Posterior cingulate gyrus (tissue), 11 donors: ENCODE measurements around the gene SMCO2.

Source experiments
- DNase-seq, 10 donors: peaks; one replicate each; pipeline versions ENCODE4 v3.0.0 to v3.0.0-alpha.2; 2020 to 2021; ENCODE audit warnings: mixed read lengths in 3 of 10
- intact Hi-C: fragments of 100-400 bp; cut with DNase I; formaldehyde crosslinking; loops from one replicate; pipeline ENCODE4 v1.15.1; 2023

The SMCO2 gene

GRCh38 chr12:27548301-27549199 is 102.0 kb downstream of the SMCO2 start:
- intact Hi-C loops, result no loop called here
- no peak for DNase-seq

DNA sequence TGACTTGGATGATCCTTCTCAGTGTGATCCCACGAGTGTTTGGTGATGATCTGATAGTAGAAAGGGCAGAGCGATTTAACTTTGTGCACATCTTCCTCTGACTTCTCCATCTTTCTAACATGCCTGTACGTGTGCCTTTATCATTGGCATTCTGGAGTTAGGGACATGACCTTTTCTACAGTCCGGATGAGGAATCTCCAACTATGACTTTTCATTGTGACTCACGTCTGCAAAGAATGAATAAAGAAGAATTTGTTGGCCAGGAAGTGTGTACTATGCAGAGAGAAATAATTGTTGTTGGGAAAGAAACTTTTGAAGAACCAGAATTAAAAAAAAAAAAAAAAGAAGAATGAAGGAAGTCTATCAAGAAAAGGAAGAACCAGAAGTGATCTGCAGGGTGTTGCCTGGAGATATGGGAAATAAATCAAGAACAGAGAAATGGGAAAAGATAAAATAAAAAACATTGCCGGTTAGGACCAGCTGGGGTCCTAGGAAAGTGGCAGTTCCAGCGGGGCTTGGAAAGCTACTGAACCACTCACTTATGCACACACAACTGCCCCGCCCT is 102.8 kb downstream of the SMCO2 start:
- no peak for DNase-seq
- intact Hi-C loops, result no loop called here

DNA sequence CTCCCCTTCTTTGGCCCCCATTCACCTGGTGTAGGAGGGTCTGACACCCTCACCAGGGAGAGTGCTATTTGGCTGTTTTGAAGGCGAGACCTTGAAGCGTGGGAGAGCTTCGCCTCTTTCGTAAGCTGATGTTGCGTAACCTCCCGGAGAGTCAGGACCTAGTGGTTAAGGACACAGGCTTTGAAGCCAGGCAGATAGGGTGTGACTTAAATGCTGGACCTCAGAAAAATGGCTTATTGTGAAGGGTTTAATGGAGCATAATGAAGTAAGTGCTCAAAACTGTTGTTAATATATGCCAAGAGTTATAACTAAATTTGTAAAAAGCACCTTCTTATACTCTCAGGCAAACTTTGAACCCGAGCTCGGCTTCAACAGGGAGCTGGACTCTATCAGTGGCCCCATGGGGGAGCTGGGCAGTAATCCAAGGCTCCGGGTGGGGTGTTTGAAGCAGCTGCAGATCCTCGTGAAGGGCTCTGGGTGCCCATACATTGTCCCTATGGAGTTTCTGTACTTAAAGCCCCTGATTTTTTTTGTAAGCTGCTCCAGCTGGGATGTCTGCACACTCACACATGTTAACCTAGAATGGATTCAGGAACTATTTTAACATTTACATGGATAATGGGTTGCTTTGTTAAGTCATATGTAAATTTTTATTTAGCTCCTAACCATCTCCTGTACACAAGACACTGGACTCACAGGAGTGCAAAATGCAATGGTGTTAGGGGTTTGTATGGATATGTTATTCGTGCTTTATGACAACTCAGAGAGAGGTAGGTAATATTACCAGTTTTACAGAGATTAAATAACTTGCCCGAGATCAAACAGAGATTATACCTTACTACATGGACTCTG is 103.5 kb downstream of the SMCO2 start:
- DNase-seq, result peak in 2 of 10 donors; percentile 24 to 91
- intact Hi-C loops, result no loop called here

DNA sequence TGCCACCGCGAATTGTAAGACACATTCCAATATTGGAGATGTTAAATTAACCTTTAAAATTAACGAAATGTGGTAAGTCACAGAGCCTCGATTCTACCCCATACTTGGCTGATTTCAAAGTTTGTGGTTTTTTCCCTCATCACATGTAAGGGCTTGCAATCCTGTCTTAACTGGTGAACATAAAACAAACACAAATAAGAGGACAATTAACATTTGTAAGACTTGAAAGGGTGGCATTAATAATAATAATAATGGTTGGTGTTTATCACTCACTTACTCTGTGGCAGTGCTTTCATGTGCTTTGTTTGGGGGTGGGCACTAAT is 104.1 kb downstream of the SMCO2 start:
- intact Hi-C loops, result no loop called here
- no peak for DNase-seq

DNA sequence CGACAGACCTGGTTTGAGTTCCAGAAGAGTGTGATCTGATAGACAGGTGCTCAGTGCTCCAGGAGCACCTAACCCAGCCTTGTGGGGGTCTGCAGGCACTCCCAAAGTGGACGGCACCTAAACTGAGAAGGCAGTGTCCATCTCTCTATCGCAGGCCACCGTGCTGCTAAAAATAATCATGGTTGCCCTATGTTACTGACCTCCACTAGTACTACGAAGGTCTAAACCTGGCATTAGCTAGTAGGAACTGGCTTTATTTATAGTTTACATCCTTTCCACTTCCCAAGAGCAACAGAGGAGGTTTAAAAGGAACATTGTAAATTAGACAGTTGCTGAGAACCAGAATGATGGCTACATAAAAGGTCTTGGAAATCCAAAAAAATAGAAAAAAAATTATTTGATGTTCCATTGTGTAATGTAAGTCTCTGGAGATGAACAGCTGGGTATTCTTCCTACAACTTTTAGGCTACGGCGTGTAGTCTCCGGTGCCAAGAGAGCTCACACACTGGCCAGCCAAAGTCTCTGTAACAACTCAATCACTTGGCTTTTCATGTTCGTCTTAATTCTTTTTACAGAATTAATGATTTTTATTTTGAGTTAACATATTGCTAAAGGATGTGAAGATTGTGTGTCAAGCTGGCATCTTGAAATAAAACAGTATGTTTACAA is 104.8 kb downstream of the SMCO2 start:
- DNase-seq, result no peak
- intact Hi-C loops, result no loop called here
